Memory B cell (primary cell): ENCODE measurements around the gene SPA17.

Experiments
- ATAC-seq: fragments of 150-1000 bp; cut with Tn5 transposase; 2 replicates; pipeline ENCODE4 v1.10.0; 2021; ENCODE audit warnings: low read depth, mild to moderate bottlenecking, moderate library complexity
- DNase-seq, 2 donors: peaks; one replicate each; pipeline ENCODE4 v3.0.0; 2022; ENCODE audit warnings: low spot score in 2 of 2
- H3K27ac Mint-ChIP-seq: one replicate; pipeline ENCODE4 v1.8.0; 2022; ENCODE audit warnings: mild to moderate bottlenecking, moderate library complexity, mixed read lengths
- H3K27me3 Mint-ChIP-seq: one replicate; pipeline ENCODE4 v1.8.0; 2022; ENCODE audit warnings: mixed read lengths
- H3K36me3 Mint-ChIP-seq: one replicate; pipeline ENCODE4 v1.8.0; 2022; ENCODE audit warnings: mild to moderate bottlenecking, mixed read lengths
- H3K4me1 Mint-ChIP-seq: one replicate; pipeline ENCODE4 v1.8.0; 2022; ENCODE audit warnings: mixed read lengths
- H3K4me3 Mint-ChIP-seq: one replicate; pipeline ENCODE4 v1.8.0; 2022; ENCODE audit warnings: mild to moderate bottlenecking, moderate library complexity, mixed read lengths
- H3K9me3 Mint-ChIP-seq: one replicate; pipeline ENCODE4 v1.8.0; 2022; ENCODE audit warnings: mixed read lengths

Gene SPA17

DNA sequence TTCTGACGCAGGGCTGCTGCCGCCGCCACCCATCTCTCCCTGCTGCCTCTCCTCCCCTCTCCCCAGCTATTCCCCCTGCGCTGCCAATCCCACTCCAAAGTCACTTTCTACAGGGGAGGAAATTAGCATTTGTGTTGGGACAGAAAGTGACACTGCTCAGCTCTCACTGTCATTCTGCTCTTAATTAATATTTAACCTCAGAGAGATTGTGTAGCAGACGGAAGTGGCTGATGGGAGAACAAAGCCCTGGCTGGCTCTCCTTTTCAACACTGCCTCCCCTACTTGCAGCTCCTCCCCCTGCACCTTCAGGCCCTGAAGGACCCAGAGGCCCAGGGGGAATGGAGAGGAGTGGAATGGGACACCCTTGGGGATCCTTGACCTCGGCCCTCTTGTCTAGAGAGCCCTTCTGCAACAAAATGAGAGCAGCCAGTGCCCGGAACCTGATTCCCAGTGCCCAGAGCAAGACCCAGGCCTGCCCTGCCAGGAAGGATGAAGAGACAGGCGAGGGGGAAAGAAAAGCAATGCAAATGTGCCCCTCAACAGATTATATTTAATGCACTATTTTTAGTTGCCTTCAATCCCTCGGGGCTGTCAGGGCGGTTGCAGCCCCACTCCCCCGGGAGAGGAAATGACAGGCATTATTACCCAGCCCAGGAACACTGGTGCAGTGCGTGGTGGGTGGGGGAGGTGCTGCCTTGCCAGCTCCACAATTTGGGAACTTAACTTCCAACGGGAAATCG is 51.4 kb downstream of the SPA17 start:
- DNase-seq (no peak), ATAC-seq (peak; percentile 74)
- peaks cover 26% of the 10 kb centered on the region for H3K27me3 Mint-ChIP-seq
- no peak overlapping the region for H3K27ac Mint-ChIP-seq
- peaks cover 3% of the 10 kb centered on the region for H3K36me3 Mint-ChIP-seq
- peak overlapping the region; percentile 58 for H3K4me3 Mint-ChIP-seq
- peaks cover 15% of the 10 kb centered on the region for H3K4me1 Mint-ChIP-seq
- H3K9me3 Mint-ChIP-seq: no peaks in the 10 kb centered on the region

DNA sequence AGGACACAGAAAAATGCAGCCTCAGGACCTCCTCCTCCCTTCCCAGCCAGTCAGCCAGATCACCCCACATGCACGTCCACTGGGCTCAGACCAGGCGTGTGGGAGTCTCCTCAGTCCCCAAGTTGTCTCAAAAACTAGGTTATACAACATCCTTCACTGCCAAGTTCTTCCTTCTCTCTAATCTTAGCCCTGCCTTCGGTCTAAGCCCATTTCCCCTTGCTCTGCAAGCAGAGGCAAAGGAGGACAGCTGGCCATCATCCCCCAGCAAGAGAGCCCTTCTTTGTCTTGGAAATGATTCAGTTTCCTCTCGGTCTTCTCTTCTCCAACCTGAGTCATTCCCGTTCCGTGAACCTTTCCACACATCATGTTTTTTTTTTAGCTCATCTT is 52.0 kb downstream of the SPA17 start:
- Mint-ChIP-seq H3K27me3 (peaks cover 26% of the 10 kb centered on the region), H3K4me3 (peak overlapping the region; percentile 45), H3K9me3 (no peaks in the 10 kb centered on the region), H3K4me1 (peaks cover 15% of the 10 kb centered on the region), H3K36me3 (peaks cover 3% of the 10 kb centered on the region), H3K27ac (no peak overlapping the region)
- peak; percentile 15 for ATAC-seq
- no peak for DNase-seq

DNA sequence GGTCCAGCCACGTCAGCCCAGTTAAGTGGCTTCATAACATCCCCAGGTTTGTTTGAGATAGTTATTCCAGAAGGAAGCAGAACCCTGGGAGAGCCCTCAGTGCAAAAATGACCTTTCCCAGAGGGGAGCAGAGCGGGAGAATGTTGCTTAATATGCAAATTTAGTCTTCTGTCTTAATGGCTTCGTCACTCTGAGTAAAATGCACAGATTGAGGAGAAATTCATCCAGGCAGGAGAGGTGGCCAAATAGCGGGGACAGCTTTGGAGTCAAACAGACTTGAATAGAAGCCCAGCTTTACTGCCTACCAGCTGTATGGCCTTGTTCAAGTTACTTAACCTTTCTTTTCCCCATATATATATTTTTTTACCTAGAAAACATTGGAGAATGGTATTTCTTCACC is 53.8 kb downstream of the SPA17 start:
- DNase-seq (no peak), ATAC-seq (no peak)
- Mint-ChIP-seq H3K36me3 (peaks cover 3% of the 10 kb centered on the region), H3K27ac (no peak overlapping the region), H3K4me1 (peaks cover 18% of the 10 kb centered on the region), H3K9me3 (no peaks in the 10 kb centered on the region), H3K4me3 (no peak overlapping the region), H3K27me3 (peaks cover 18% of the 10 kb centered on the region)

DNA sequence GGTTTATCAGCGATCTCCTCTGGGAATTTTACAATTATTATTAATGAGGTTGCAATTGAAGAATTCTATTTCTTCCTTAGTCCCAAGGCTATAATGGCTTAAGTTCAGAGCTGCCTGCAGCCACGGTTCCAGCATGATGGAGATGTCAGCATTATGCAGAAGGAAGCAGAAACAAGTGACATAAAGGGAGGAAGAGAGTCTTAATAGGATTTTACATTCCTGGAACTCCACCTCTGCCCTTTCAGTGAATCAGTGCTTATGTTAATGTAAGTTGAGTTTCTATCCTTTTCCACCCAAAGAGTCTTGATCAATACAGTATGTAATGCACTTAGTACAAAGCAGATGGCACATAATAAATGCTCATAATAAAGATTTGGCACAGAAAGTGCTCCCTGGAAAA is 54.4 kb downstream of the SPA17 start:
- H3K27me3 Mint-ChIP-seq: peaks cover 12% of the 10 kb centered on the region
- no peak for ATAC-seq
- DNase-seq: no peak
- peaks cover 18% of the 10 kb centered on the region for H3K4me1 Mint-ChIP-seq
- H3K4me3 Mint-ChIP-seq: no peak overlapping the region
- H3K36me3 Mint-ChIP-seq: no peaks in the 10 kb centered on the region
- no peaks in the 10 kb centered on the region for H3K9me3 Mint-ChIP-seq
- H3K27ac Mint-ChIP-seq: no peak overlapping the region

DNA sequence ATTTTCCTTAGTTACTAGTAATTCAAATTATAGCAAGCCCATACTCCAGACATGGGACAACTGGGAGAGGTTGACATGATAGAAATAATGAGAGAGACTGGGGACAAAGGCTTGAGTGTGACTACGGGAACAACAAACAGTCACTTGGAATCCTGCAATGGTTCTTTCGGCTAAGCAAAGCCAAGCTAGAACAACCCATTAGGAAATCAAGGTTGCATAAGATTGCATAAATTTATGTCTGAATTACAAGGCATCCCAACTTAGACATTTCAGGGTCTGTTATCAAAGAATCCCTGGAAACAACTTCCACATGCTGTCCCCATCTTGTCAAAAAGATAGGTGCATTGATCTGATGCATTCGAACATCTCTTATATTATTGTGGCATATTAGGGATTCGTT is 55.9 kb downstream of the SPA17 start:
- DNase-seq (no peak), ATAC-seq (no peak)
- H3K4me3 Mint-ChIP-seq: no peak overlapping the region
- H3K36me3 Mint-ChIP-seq: no peaks in the 10 kb centered on the region
- peaks cover 9% of the 10 kb centered on the region for H3K27me3 Mint-ChIP-seq
- H3K9me3 Mint-ChIP-seq: no peaks in the 10 kb centered on the region
- H3K27ac Mint-ChIP-seq: no peak overlapping the region
- H3K4me1 Mint-ChIP-seq: peaks cover 18% of the 10 kb centered on the region

DNA sequence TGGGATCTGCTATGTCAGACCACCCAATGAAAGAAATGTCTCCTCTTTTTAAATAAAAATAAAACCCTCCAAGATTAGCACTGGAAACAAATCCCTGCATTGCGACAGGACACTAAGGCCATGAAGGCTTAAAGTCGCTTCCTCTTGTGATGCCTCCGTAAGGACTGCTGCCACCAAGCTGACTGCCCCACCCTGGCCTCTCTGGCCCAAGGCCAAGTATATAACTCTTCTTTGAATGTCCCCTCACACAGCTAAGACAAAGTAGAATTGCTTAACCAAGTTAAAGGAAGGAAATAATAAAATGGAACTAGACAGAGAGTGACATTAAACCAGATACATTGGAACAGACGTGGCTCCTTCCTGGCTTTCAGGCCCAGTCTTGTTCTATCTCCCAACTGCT is 58.5 kb downstream of the SPA17 start:
- Mint-ChIP-seq H3K36me3 (no peaks in the 10 kb centered on the region), H3K9me3 (no peaks in the 10 kb centered on the region), H3K27me3 (no peaks in the 10 kb centered on the region), H3K4me1 (peaks cover 6% of the 10 kb centered on the region), H3K27ac (no peak overlapping the region), H3K4me3 (no peak overlapping the region)
- ATAC-seq (no peak), DNase-seq (no peak)

DNA sequence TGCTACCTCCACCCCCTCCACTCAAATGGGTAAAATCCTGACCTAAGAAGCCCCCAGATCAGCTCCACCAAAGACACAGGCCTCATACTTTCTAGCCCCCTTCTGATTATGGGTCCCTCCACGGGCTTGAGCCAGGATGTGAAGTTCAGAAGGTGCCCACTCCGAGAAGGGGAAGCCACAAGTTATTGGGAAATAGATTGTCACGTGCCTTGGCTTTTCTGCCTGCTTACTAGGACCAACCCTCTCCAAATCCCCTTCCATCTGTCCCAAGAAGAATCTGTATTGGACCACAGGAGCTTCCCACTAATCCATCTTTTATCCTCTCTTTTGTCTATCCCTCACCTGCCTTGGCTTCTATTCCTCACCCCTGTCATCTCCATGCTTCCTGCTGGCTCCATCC is 63.0 kb downstream of the SPA17 start:
- DNase-seq: no peak
- H3K27me3 Mint-ChIP-seq: peaks cover 3% of the 10 kb centered on the region
- H3K4me1 Mint-ChIP-seq: peaks cover 19% of the 10 kb centered on the region
- ATAC-seq: no peak
- H3K9me3 Mint-ChIP-seq: no peaks in the 10 kb centered on the region
- no peak overlapping the region for H3K27ac Mint-ChIP-seq
- no peaks in the 10 kb centered on the region for H3K36me3 Mint-ChIP-seq
- no peak overlapping the region for H3K4me3 Mint-ChIP-seq

DNA sequence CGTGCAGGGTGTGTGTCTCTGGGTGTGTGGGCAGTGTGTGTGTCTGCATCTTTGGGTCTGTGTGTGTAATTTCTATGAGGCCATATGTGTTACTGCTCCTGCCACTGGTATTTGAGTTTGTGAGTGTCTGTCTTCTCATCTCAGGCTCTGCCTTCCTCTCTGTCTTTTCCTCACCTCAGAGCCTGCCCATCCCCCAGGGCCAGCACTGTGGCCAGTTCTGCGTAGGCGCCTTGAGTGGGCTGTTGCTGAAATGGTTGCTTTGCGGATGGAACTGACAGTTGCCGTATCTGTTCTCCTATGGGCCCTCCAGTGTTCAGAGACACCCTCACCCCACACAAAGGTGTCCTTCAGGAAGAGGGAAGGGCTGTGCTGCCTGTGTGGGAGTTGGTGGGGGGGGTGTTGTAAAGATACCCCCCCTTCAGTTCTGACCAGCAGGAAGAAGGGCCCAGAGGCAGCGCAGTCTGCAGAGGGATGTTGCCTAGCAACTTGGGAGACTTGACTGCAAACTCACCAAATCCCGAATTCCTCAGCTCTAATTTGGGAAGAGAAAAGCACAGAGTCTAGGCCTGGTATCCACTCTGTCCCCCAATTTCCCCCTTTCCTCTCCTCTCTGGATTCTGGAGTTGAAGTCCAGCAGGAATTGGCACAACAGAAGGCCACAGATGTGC is 64.1 kb downstream of the SPA17 start:
- Mint-ChIP-seq H3K36me3 (no peaks in the 10 kb centered on the region), H3K27ac (no peak overlapping the region), H3K4me1 (peaks cover 19% of the 10 kb centered on the region), H3K4me3 (no peak overlapping the region), H3K9me3 (no peaks in the 10 kb centered on the region), H3K27me3 (peaks cover 6% of the 10 kb centered on the region)
- ATAC-seq: no peak
- DNase-seq: no peak

DNA sequence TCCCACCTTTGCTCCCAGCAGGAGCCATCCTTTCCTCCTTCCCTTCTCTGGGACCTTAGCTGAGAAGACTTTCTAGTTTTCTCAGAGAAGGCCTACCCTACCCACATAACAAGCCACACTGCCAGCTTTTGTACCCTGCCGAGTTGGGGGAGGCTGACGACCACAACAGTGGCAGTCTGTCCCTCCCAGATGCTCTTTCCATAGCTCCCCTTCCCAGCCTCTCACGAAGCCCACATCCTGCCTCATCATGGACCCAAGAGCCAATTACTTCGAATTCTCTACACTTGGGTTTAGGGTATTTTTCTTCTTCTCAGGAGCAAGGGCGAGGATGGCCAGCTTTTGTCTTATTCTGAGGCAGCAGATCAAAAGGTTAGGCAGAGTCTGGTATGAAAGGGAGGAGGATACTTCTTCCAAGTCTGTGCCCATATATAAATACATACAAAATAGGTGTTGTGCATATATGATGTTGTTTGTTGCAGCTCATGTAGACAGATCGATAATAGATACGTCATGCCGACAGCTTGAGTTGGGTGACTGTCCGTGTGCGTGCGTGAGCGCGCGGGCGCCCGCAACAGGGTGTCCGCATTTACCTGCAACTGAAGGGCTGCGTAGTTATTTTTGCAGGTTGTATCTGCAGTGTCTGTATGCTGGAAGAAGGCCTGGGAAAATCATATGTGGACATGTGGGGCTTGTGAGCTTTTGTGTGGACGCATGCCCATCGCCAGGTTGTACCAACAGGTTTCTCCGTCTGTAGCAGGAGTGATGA is 65.2 kb downstream of the SPA17 start:
- Mint-ChIP-seq H3K27ac (no peak overlapping the region), H3K4me1 (peaks cover 19% of the 10 kb centered on the region), H3K36me3 (peaks cover 2% of the 10 kb centered on the region), H3K27me3 (peaks cover 6% of the 10 kb centered on the region), H3K4me3 (peak overlapping the region; percentile 85), H3K9me3 (no peaks in the 10 kb centered on the region)
- DNase-seq: no peak
- no peak for ATAC-seq

DNA sequence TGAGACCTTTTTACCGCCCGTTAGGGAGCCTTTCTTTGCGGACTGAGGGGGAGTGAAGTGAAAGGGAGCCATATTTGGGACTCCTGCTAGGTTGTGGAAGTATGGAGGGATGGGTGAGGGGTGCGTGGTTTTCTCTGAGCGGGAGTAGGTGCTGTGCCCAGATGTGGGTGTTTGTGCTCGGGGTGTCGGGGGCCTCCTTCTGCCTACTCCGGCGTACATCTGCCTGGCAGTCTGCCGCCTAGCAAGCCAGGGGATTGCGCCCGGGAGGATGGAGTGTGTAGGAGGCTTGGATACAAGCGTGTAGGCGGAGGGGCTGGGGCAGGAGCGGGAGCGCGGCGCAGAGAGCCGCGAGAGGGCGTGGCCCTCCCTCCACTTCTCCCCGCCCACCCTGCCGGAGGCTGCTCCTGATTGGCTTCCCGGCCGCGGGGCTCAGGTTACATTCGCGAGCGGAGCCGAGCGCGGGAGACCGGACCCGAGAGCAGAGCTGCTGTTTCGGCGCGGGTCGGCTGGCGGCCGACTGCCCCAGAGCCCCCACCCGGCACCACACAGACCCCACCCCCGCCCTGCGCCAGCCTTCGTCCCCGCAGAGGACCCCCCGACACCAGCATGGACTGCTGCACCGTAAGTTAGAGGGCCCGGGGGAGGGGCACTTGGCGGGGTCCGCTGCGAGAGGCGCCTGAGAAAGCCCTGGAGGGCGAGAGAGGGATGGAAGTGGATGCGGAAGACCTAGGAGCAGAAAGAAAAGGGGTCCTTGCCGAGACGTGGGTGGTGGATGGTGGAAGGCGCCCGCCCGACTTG is 66.0 kb downstream of the SPA17 start, which contains the start of gene NRGN:
TSS of gene NRGN (plus strand) at position 464 of the 798 bp plus-strand sequence. CDS start at position 607, 143 bp downstream.
- Mint-ChIP-seq H3K27ac (no peak within 1 kb of the TSS), H3K27me3 (peaks cover 6% of the 10 kb centered on the region)

DNA sequence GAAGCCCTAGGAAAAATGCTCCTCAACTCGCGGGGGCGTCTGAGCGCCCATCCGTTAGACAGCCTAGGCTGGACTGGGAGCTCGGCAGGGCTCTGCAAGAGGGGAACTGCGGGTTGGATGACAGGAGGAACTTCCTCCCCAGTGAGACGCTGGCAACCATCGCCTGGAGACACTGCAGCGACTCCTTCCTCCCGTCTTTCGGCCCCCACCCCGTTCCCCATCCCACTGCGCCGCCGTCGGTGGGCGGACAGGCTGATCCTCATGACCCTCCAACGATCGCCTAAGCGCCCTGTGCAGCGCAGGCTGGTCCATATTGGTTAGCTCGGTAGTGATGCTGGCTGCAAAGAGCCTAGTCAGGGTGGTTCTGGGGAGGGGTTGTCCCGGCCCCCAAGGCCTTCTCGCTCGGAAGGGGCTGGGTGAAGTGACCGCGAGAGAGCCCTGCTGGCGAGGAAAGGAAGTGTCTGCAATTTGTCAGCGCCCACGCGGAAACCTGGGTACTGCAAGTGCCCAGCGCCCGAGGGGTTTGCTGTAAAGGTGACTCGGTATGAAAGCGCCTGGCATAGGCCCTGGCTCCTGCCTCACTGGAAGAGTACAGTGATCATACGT is 66.7 kb downstream of the SPA17 start:
- DNase-seq (peak; percentile 34 to 55), ATAC-seq (peak; percentile 57)
- Mint-ChIP-seq H3K27ac (no peak overlapping the region), H3K9me3 (no peaks in the 10 kb centered on the region), H3K27me3 (peaks cover 6% of the 10 kb centered on the region), H3K36me3 (peaks cover 2% of the 10 kb centered on the region), H3K4me1 (peaks cover 19% of the 10 kb centered on the region), H3K4me3 (peak overlapping the region; percentile 85)

More for the DNA sequence above, 66.0 kb downstream of the SPA17 start, which contains the start of gene NRGN:
- peaks cover 2% of the 10 kb centered on the region for H3K36me3 Mint-ChIP-seq
- peak within 1 kb of the TSS; percentile 85 for H3K4me3 Mint-ChIP-seq
- ATAC-seq: peak; percentile 90
- H3K9me3 Mint-ChIP-seq: no peaks in the 10 kb centered on the region
- peaks cover 19% of the 10 kb centered on the region for H3K4me1 Mint-ChIP-seq
- DNase-seq: peak; percentile 66 to 74

DNA sequence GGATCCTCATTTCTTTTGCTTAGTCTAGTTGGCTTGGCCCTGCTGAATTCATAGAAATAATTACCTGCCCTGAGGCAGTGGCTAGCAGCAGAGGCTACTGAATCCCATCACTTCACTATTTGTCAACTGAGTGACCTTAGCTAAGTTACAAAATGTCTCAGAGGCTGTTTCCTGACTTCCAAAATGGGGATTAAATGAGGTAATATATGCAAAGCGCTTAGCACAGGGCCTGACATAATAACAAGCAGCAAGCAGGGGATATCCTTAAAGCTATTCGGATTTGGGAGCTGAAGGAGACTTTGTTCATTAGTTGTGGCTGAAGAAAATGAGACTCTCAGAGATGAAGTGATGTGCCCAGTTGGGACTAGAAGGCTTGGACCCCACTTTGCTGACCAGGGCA is 68.9 kb downstream of the SPA17 start:
- ATAC-seq (no peak), DNase-seq (no peak)
- Mint-ChIP-seq H3K27ac (no peak overlapping the region), H3K9me3 (no peaks in the 10 kb centered on the region), H3K36me3 (peaks cover 2% of the 10 kb centered on the region), H3K4me1 (peaks cover 19% of the 10 kb centered on the region), H3K27me3 (peaks cover 6% of the 10 kb centered on the region), H3K4me3 (no peak overlapping the region)

DNA sequence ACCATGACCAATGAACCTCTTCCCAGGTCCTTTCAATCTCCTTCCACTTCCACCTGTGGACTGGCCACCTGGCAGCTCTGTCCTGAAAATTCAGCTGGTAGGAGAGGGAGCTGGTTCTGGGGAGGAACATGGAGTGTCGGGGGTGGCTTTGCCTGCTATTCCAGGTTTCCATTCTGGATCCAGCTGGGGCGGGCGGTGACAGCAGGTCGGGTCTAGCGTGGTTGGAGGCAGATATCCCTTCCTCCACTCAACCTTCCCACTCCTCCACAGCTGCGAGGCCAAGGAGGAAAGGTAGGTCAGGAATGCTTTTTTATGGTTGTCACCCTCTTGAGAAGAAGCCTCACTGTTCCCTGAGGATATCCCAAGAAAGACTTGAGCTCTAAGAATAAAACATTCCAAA is 69.3 kb downstream of the SPA17 start:
- no peaks in the 10 kb centered on the region for H3K9me3 Mint-ChIP-seq
- ATAC-seq: no peak
- H3K27me3 Mint-ChIP-seq: peaks cover 6% of the 10 kb centered on the region
- no peak overlapping the region for H3K4me3 Mint-ChIP-seq
- H3K4me1 Mint-ChIP-seq: peaks cover 19% of the 10 kb centered on the region
- H3K27ac Mint-ChIP-seq: no peak overlapping the region
- DNase-seq: no peak
- peaks cover 2% of the 10 kb centered on the region for H3K36me3 Mint-ChIP-seq
